Measurements from ENCODE around the gene CAMTA1.

DNA sequence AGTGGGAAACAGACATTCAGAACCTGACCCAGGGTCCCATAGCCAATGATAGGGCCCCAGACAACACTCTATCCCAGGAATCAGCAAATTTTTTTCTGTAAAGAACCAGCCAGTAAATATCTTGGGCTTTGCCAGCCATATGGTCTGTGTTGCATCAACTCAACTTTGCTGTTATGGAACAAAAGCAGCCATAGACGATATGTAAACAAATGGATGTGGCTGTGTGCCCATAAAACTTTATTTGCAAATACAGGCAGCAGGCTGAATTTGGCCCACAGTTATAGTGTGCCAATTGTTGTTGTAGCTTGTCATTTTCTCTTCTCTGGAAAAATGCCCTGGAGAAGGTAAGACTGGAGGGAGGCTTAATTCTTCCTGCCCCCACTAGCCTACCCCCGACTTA lies 554.7 kb downstream of the CAMTA1 start:
- TF ChIP-seq, protein P1, sequence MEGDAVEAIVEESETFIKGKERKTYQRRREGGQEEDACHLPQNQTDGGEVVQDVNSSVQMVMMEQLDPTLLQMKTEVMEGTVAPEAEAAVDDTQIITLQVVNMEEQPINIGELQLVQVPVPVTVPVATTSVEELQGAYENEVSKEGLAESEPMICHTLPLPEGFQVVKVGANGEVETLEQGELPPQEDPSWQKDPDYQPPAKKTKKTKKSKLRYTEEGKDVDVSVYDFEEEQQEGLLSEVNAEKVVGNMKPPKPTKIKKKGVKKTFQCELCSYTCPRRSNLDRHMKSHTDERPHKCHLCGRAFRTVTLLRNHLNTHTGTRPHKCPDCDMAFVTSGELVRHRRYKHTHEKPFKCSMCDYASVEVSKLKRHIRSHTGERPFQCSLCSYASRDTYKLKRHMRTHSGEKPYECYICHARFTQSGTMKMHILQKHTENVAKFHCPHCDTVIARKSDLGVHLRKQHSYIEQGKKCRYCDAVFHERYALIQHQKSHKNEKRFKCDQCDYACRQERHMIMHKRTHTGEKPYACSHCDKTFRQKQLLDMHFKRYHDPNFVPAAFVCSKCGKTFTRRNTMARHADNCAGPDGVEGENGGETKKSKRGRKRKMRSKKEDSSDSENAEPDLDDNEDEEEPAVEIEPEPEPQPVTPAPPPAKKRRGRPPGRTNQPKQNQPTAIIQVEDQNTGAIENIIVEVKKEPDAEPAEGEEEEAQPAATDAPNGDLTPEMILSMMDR (IDR thresholded peaks at IDR 0.05; ENCODE audit: insufficient read depth, low read depth, low read length): no peak
- TF ChIP-seq EZH2 (IDR thresholded peaks at IDR 0.05; ENCODE audit: insufficient read depth, low read length): no peak

All from astrocyte (in vitro differentiated cells and primary cell).